Measurements from ENCODE around the gene PDE1C.

PDE1C gene

DNA sequence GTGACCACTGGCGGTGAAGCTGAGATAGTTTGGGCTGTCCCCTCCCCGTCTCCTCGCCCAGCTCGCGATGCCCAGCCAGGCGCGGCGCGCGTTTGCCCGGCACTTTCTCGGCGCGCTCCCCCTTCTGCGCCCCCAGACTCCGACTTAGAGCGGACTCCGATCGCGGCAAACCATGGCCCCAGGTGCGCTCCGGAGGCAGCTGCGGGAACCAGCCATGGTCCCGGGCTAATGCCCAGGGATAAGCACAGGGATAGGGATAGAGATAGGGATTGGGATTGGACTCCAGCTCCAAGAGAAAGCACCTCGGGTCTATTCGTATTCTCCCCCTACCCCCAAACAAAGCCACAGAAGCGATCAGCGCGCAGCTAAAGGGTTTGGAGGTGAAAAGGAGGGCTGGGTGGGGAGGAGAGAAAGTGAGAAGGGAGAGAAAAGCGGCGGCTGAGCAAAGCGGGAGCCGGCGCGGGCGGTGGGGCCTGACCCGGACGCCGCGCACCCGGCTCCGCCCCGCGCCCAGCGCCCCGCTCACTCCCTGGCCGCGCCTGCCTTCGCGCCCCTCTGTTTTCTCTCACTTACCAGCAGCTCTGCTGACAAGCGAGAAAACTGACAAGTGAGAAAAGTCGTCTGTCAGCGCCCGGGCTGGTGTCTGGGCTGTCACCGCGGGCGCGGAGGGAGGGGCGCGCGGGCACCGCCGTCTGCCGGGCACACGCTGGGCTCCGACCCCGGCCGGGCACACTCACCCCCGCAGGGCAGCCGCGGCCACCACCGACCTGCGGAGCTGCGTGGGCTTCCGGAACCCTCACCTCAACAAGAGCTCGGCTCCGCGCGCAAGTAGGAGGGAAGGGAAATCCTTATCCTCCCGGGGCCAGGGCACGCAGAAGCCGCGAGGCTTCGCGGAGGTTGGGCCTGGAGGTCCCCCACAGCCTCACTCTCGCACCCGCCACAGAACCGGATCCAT is at the start of gene PDE1C:
Gene PDE1C (minus strand): TSS at position 2 of the 955 bp plus-strand sequence.
- H3K9ac ChIP-seq (ENCODE audit: low read depth, low read length): no peak within 1 kb of the TSS
- no peaks in the 10 kb centered on the region; the same call in 1 of the 2 replicates for H3K4me1 ChIP-seq (ENCODE audit: control insufficient read depth, insufficient read depth, low read length)
- peak within 1 kb of the TSS; percentile 79 for H3K4me3 ChIP-seq (ENCODE audit: low read depth, low read length)
- H3K27me3 ChIP-seq (ENCODE audit: control insufficient read depth, insufficient read depth, low read length): peaks cover 90% of the 10 kb centered on the region
- H3K36me3 ChIP-seq (ENCODE audit: control insufficient read depth, insufficient read depth, low read length): no peaks in the 10 kb centered on the region
- no peak within 1 kb of the TSS for H3K27ac ChIP-seq (ENCODE audit: low read depth, low read length)
- no peaks in the 10 kb centered on the region for H3K9me3 ChIP-seq (ENCODE audit: control insufficient read depth, insufficient read depth, low read length)

DNA sequence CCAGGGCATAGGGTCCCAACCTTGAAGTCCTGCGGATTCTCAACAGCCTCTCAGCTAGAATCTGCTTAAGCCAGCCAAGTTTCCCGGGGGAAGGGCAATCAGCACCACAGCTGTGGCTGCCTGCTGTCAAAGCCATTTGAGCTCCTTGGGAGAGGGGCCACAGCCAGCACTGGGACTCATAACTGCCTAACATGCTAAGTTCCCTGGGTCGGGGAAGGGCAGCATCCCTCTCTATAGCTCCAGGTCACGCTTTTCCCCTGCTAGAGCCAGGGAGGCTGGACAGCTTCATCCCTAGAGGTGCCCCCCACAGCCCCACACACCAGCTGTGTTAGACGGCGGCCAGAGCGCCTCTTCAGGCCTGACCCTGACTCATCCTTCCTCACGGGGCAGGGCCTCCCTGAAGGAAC is 49.6 kb upstream of the PDE1C start:
- Histone ChIP-seq H3K4me3 (ENCODE audit: low read depth, low read length) (no peak overlapping the region), H3K36me3 (ENCODE audit: control insufficient read depth, insufficient read depth, low read length) (no peaks in the 10 kb centered on the region), H3K4me1 (ENCODE audit: control insufficient read depth, insufficient read depth, low read length) (peaks cover 13% of the 10 kb centered on the region), H3K9ac (ENCODE audit: low read depth, low read length) (no peak overlapping the region), H3K27ac (ENCODE audit: low read depth, low read length) (no peak overlapping the region), H3K9me3 (ENCODE audit: control insufficient read depth, insufficient read depth, low read length) (no peaks in the 10 kb centered on the region), H3K27me3 (ENCODE audit: control insufficient read depth, insufficient read depth, low read length) (no peaks in the 10 kb centered on the region; the same call in 1 of the 2 replicates)

DNA sequence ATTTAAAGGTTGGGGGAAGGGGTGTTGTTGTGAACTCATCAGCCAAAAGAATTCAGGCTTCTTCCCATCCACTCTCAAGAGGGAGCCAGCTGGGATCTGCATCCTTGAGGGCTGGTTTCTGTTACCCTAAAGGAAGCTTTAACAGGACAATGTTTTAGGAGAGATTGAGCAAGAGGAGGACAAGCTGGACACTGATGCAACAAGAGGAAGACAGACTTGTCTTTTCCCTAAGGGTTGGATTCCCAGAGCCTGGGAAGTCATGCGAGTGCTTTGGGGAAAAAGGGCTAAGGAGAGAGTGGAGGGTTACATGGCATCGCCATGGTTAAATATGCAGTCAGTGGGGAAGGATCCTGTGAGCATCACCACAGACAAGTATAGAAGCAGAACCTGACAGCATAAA is 47.6 kb upstream of the PDE1C start:
- Histone ChIP-seq H3K36me3 (ENCODE audit: control insufficient read depth, insufficient read depth, low read length) (no peaks in the 10 kb centered on the region), H3K27ac (ENCODE audit: low read depth, low read length) (no peak overlapping the region), H3K27me3 (ENCODE audit: control insufficient read depth, insufficient read depth, low read length) (no peaks in the 10 kb centered on the region; the same call in 1 of the 2 replicates), H3K9me3 (ENCODE audit: control insufficient read depth, insufficient read depth, low read length) (no peaks in the 10 kb centered on the region), H3K4me3 (ENCODE audit: low read depth, low read length) (no peak overlapping the region), H3K9ac (ENCODE audit: low read depth, low read length) (no peak overlapping the region), H3K4me1 (ENCODE audit: control insufficient read depth, insufficient read depth, low read length) (peaks cover 13% of the 10 kb centered on the region)

DNA sequence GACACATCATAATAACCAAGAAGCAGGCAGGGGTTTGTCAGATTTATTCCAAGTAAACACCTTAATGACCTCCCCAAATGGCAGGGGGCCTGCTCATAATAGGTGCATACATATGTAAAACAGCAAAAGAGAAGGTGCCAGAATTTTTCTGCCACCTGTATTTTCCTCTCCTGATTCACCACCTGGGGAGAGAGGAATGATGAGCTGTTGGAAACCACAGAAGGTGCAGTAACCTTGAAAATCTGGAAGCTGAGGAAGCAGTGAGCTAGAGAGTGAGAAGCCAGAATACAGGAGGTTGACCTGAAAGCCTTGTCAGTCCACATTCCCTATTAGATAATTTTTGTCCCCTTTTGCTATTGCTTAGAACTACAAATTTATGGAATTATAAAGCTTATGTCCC is 46.2 kb upstream of the PDE1C start:
- H3K4me1 ChIP-seq (ENCODE audit: control insufficient read depth, insufficient read depth, low read length): peaks cover 13% of the 10 kb centered on the region
- no peaks in the 10 kb centered on the region; the same call in 1 of the 2 replicates for H3K27me3 ChIP-seq (ENCODE audit: control insufficient read depth, insufficient read depth, low read length)
- H3K36me3 ChIP-seq (ENCODE audit: control insufficient read depth, insufficient read depth, low read length): no peaks in the 10 kb centered on the region
- H3K9ac ChIP-seq (ENCODE audit: low read depth, low read length): no peak overlapping the region
- no peak overlapping the region for H3K27ac ChIP-seq (ENCODE audit: low read depth, low read length)
- H3K9me3 ChIP-seq (ENCODE audit: control insufficient read depth, insufficient read depth, low read length): peaks cover under 1% of the 10 kb centered on the region; the same call in 1 of the 2 replicates
- H3K4me3 ChIP-seq (ENCODE audit: low read depth, low read length): no peak overlapping the region

DNA sequence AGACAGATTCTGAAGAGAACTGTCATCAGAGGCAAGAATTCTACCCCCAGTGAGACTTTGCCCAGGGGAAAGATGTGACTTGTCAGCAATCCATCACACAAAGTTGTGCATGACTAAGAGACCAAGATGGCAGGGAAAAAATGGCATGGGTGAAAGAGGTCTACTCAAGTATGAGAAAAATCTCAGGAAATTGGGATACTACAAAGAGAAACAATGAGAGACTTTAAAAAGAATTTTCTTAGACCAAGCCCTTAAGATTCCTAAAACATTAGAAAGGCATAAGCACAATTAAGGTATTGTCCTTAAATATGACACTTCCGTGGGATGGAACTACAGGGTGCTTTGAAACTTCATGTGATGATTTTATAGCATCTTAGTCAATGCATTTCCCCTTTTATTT is 45.6 kb upstream of the PDE1C start:
- H3K4me1 ChIP-seq (ENCODE audit: control insufficient read depth, insufficient read depth, low read length): peaks cover 13% of the 10 kb centered on the region
- H3K27ac ChIP-seq (ENCODE audit: low read depth, low read length): no peak overlapping the region
- H3K9me3 ChIP-seq (ENCODE audit: control insufficient read depth, insufficient read depth, low read length): peaks cover 3% of the 10 kb centered on the region; the same call in 1 of the 2 replicates
- no peak overlapping the region for H3K4me3 ChIP-seq (ENCODE audit: low read depth, low read length)
- H3K9ac ChIP-seq (ENCODE audit: low read depth, low read length): no peak overlapping the region
- no peaks in the 10 kb centered on the region; the same call in 1 of the 2 replicates for H3K27me3 ChIP-seq (ENCODE audit: control insufficient read depth, insufficient read depth, low read length)
- no peaks in the 10 kb centered on the region for H3K36me3 ChIP-seq (ENCODE audit: control insufficient read depth, insufficient read depth, low read length)

DNA sequence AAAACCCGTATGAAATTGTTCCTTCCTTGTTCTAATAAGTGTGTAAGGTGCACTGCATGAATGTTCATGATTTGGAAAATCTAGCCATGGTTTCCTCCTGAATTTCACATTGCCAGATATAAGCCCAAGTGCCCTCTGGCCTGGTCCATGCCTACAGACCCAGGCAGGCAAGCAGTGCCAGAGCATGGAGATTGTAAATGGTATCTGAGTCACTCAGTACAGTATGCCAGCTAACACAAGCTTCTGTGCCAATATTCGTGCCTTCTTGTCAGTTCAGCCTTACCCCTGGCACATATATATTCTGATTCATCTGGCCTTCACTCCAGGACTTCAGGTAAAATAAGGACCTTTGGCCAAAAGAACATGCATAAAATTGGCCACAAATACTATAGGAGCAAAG is 38.4 kb upstream of the PDE1C start:
- Histone ChIP-seq H3K4me1 (ENCODE audit: control insufficient read depth, insufficient read depth, low read length) (no peaks in the 10 kb centered on the region), H3K27me3 (ENCODE audit: control insufficient read depth, insufficient read depth, low read length) (no peaks in the 10 kb centered on the region), H3K9me3 (ENCODE audit: control insufficient read depth, insufficient read depth, low read length) (peaks cover 3% of the 10 kb centered on the region; the same call in 1 of the 2 replicates), H3K9ac (ENCODE audit: low read depth, low read length) (no peak overlapping the region), H3K36me3 (ENCODE audit: control insufficient read depth, insufficient read depth, low read length) (no peaks in the 10 kb centered on the region), H3K27ac (ENCODE audit: low read depth, low read length) (no peak overlapping the region), H3K4me3 (ENCODE audit: low read depth, low read length) (no peak overlapping the region)

DNA sequence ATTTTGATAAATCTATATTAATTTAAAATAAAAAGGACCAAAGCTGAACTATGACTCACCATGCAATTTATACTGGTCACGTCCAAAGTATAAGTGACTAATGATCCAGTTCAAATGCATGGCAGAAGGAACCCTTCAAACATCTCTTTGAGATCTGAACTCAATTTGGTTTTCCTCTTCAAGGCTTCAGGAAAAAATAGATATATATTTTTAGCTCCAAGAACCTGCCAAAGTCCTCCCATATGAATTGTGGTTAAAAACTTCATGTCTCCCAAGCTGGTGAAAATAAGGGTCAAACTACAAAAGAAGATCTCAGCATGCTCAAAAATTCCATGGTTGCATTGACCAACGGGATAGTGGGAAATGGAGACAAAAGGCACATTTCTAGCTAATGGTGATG is 34.6 kb upstream of the PDE1C start:
- no peak overlapping the region for H3K27ac ChIP-seq (ENCODE audit: low read depth, low read length)
- no peaks in the 10 kb centered on the region for H3K27me3 ChIP-seq (ENCODE audit: control insufficient read depth, insufficient read depth, low read length)
- H3K36me3 ChIP-seq (ENCODE audit: control insufficient read depth, insufficient read depth, low read length): no peaks in the 10 kb centered on the region
- no peaks in the 10 kb centered on the region for H3K9me3 ChIP-seq (ENCODE audit: control insufficient read depth, insufficient read depth, low read length)
- no peak overlapping the region for H3K9ac ChIP-seq (ENCODE audit: low read depth, low read length)
- no peak overlapping the region for H3K4me3 ChIP-seq (ENCODE audit: low read depth, low read length)
- H3K4me1 ChIP-seq (ENCODE audit: control insufficient read depth, insufficient read depth, low read length): no peaks in the 10 kb centered on the region

DNA sequence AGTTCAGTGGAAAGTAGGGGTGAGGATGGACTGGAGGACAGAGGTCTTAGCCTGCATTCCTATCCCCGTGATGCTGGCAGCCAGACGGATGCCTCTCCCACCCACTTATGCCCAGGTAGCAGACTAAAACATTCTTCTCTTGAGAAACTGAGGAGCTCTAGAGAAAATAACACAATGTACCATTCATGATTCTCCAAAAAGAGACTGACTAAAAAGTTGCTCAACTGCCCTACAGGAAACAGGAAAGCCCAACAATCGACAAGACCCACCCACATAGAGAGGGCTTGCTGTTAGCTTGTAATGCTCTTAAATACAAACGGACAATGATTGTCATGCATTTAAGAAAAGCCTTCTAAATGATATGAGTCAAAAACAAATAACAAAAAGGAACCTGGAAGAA is 33.2 kb upstream of the PDE1C start:
- no peak overlapping the region for H3K4me3 ChIP-seq (ENCODE audit: low read depth, low read length)
- no peaks in the 10 kb centered on the region for H3K4me1 ChIP-seq (ENCODE audit: control insufficient read depth, insufficient read depth, low read length)
- no peaks in the 10 kb centered on the region for H3K36me3 ChIP-seq (ENCODE audit: control insufficient read depth, insufficient read depth, low read length)
- no peak overlapping the region for H3K27ac ChIP-seq (ENCODE audit: low read depth, low read length)
- no peaks in the 10 kb centered on the region for H3K27me3 ChIP-seq (ENCODE audit: control insufficient read depth, insufficient read depth, low read length)
- no peaks in the 10 kb centered on the region for H3K9me3 ChIP-seq (ENCODE audit: control insufficient read depth, insufficient read depth, low read length)
- no peak overlapping the region for H3K9ac ChIP-seq (ENCODE audit: low read depth, low read length)

DNA sequence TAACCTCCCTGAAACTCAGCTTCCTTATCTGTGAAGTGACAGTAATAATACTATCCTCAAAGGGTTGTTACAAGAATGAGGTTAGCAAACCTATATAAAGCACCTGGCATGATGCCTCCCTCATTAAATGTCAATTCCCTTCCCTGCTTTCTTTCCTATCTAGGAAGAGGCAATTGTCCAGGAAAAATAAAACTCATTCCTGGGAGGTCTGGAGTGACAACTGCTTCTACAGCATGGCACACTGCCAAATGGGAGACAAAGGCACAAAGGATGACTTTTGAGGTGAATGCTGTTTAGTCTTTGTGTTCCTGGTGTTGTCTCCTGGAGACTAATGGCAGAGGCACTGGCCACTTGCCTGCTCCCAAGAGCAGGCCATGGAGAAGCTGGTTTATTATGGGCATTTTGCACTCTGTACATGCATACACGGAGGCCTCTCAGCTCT is 32.2 kb upstream of the PDE1C start:
- no peak overlapping the region for H3K4me3 ChIP-seq (ENCODE audit: low read depth, low read length)
- no peak overlapping the region for H3K9ac ChIP-seq (ENCODE audit: low read depth, low read length)
- no peaks in the 10 kb centered on the region for H3K27me3 ChIP-seq (ENCODE audit: control insufficient read depth, insufficient read depth, low read length)
- H3K27ac ChIP-seq (ENCODE audit: low read depth, low read length): no peak overlapping the region
- no peaks in the 10 kb centered on the region for H3K9me3 ChIP-seq (ENCODE audit: control insufficient read depth, insufficient read depth, low read length)
- no peaks in the 10 kb centered on the region for H3K36me3 ChIP-seq (ENCODE audit: control insufficient read depth, insufficient read depth, low read length)
- H3K4me1 ChIP-seq (ENCODE audit: control insufficient read depth, insufficient read depth, low read length): no peaks in the 10 kb centered on the region

DNA sequence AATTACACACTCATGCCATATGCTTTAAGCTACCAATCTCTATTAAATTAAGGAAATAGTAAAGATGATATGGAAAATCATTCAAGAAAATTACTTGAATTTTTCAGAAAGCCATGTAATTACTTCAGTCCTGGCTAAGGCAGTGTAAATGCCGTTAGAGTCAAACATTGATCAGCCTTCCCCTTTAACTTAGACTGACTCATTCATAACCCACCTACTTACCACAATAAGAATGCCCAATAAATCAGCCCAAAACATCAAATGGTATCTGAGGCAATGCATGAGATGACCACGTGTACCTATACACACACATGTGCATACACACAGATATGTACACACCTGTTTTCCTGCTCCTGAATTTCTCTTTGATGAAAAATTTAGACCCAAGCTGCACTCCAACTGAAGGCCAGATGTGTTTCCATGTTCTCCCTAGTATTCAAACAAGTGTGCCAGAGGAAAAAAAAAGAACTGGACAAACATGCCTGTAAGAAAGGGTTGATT is 30.2 kb upstream of the PDE1C start:
- H3K4me3 ChIP-seq (ENCODE audit: low read depth, low read length): no peak overlapping the region
- H3K36me3 ChIP-seq (ENCODE audit: control insufficient read depth, insufficient read depth, low read length): no peaks in the 10 kb centered on the region
- H3K4me1 ChIP-seq (ENCODE audit: control insufficient read depth, insufficient read depth, low read length): no peaks in the 10 kb centered on the region
- H3K9me3 ChIP-seq (ENCODE audit: control insufficient read depth, insufficient read depth, low read length): no peaks in the 10 kb centered on the region
- H3K27me3 ChIP-seq (ENCODE audit: control insufficient read depth, insufficient read depth, low read length): no peaks in the 10 kb centered on the region
- H3K9ac ChIP-seq (ENCODE audit: low read depth, low read length): no peak overlapping the region
- H3K27ac ChIP-seq (ENCODE audit: low read depth, low read length): no peak overlapping the region

DNA sequence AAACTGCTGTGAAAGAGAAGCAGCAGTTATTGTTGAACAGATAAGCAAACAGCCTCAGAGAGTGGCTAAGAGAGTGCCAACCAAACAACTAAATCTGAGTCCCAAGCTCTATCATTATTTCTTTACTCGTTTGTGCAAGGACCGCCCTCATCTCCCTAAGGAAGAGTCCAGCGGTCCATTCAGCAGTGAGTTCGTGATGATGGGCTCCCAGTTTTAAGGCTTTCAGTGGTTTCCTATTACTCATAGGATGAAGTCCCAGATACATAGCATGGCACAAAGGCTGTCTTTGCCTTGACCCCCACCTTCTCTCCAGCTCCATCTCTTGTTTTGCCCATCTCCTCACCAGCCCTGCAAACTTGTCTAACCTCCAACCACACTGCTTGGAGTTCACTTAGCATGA is 24.3 kb upstream of the PDE1C start:
- no peaks in the 10 kb centered on the region for H3K4me1 ChIP-seq (ENCODE audit: control insufficient read depth, insufficient read depth, low read length)
- H3K4me3 ChIP-seq (ENCODE audit: low read depth, low read length): no peak overlapping the region
- H3K9me3 ChIP-seq (ENCODE audit: control insufficient read depth, insufficient read depth, low read length): no peaks in the 10 kb centered on the region
- no peaks in the 10 kb centered on the region for H3K27me3 ChIP-seq (ENCODE audit: control insufficient read depth, insufficient read depth, low read length)
- H3K27ac ChIP-seq (ENCODE audit: low read depth, low read length): no peak overlapping the region
- no peak overlapping the region for H3K9ac ChIP-seq (ENCODE audit: low read depth, low read length)
- no peaks in the 10 kb centered on the region for H3K36me3 ChIP-seq (ENCODE audit: control insufficient read depth, insufficient read depth, low read length)
